Measurements from ENCODE around the gene REX1BD.
"Not testable (repeated sequence)": the region's sequence is repeated elsewhere in the genome, so short reads cannot be mapped to it uniquely, and the experiment has no call there.

The REX1BD gene

GRCh38 chr19:18589380-18590272 is 1.0 kb downstream of the REX1BD start:
- peak; percentile 71 for ATAC-seq

GRCh38 chr19:18590273-18591272 is 2.0 kb downstream of the REX1BD start:
- TF ChIP-seq POU6F1 (CRISPR knock-in tag; IDR thresholded peaks at IDR 0.05; ENCODE audit: borderline replicate concordance, low read depth) = no peak
- no peak for TF ChIP-seq BACH2 (CRISPR knock-in tag; IDR thresholded peaks at IDR 0.05; ENCODE audit: borderline replicate concordance)
- TF ChIP-seq ZNF70 (CRISPR knock-in tag; IDR thresholded peaks at IDR 0.05) = no peak
- no peak for TF ChIP-seq ZC3H10 (CRISPR knock-in tag; IDR thresholded peaks at IDR 0.05)
- no peak for TF ChIP-seq TOX (CRISPR knock-in tag; IDR thresholded peaks at IDR 0.05; ENCODE audit: borderline replicate concordance)
- TF ChIP-seq ZNF565 (CRISPR knock-in tag; conservative IDR thresholded peaks at IDR 0.05; ENCODE audit: low read depth) = no peak
- no peak for TF ChIP-seq TCF4 (CRISPR knock-in tag; IDR thresholded peaks at IDR 0.05; ENCODE audit: borderline replicate concordance)
- TF ChIP-seq CREB5 (CRISPR knock-in tag; IDR thresholded peaks at IDR 0.05; ENCODE audit: low read depth) = no peak
- peak; percentile 59 for ATAC-seq

More at GRCh38 chr19:18589380-18590272, 1.0 kb downstream of the REX1BD start:
- no peak for TF ChIP-seq TOX (CRISPR knock-in tag; IDR thresholded peaks at IDR 0.05; ENCODE audit: borderline replicate concordance)
- no peak for TF ChIP-seq ARNTL (CRISPR knock-in tag; IDR thresholded peaks at IDR 0.05; ENCODE audit: borderline replicate concordance, low read depth)
- TF ChIP-seq ZNF565 (CRISPR knock-in tag; conservative IDR thresholded peaks at IDR 0.05; ENCODE audit: low read depth) = no peak
- TF ChIP-seq BACH2 (CRISPR knock-in tag; IDR thresholded peaks at IDR 0.05; ENCODE audit: borderline replicate concordance) = no peak
- no peak for TF ChIP-seq TSHZ2 (CRISPR knock-in tag; IDR thresholded peaks at IDR 0.05)
- no peak for TF ChIP-seq ZFP3 (CRISPR knock-in tag; IDR thresholded peaks at IDR 0.05)
- no peak for TF ChIP-seq GLIS3 (CRISPR knock-in tag; IDR thresholded peaks at IDR 0.05)
- no peak for TF ChIP-seq ZNF8 (CRISPR knock-in tag; IDR thresholded peaks at IDR 0.05)
- TF ChIP-seq CSDC2 (CRISPR knock-in tag; IDR thresholded peaks at IDR 0.05) = no peak

- no peak for ATAC-seq
- TF ChIP-seq TCF4 (CRISPR knock-in tag; IDR thresholded peaks at IDR 0.05; ENCODE audit: borderline replicate concordance) (peak; percentile 71; the same call in 1 of the 2 replicates), GLIS3 (CRISPR knock-in tag; IDR thresholded peaks at IDR 0.05) (no peak)
These were observed 3.3 kb downstream of the REX1BD start for GRCh38 chr19:18591735-18592385.

- ATAC-seq = not testable (repeated sequence)
These were observed 4.1 kb downstream of the REX1BD start for GRCh38 chr19:18592732-18593131.

GRCh38 chr19:18593367-18594095 is 4.9 kb downstream of the REX1BD start:
- TF ChIP-seq POU6F1 (CRISPR knock-in tag; IDR thresholded peaks at IDR 0.05; ENCODE audit: borderline replicate concordance, low read depth) (no peak), ZNF70 (CRISPR knock-in tag; IDR thresholded peaks at IDR 0.05) (no peak), TSHZ2 (CRISPR knock-in tag; IDR thresholded peaks at IDR 0.05) (no peak), GLIS3 (CRISPR knock-in tag; IDR thresholded peaks at IDR 0.05) (no peak), ZC3H10 (CRISPR knock-in tag; IDR thresholded peaks at IDR 0.05) (no peak), ZNF8 (CRISPR knock-in tag; IDR thresholded peaks at IDR 0.05) (no peak), OSR1 (CRISPR knock-in tag; IDR thresholded peaks at IDR 0.05) (no peak)
- no peak for ATAC-seq
